Thymus (tissue), 11 donors: ENCODE results near the gene CRPPA. TPM values are rescaled to one million over a fixed set of nuclear protein-coding genes. Genes with fewer than 3 reads are reported as not detected.

Source experiments
- DNase-seq, 9 donors: peaks; one replicate each; pipeline ENCODE4 v3.0.0-alpha.2; 2013; ENCODE audit warnings: low spot score in 9 of 9, low read depth in 6 of 9, missing footprints in 1 of 9
- H3K27ac ChIP-seq, 2 donors: one replicate each; pipeline ENCODE4 v1.5.1; 2013; ENCODE audit warnings: control low read depth in 1 of 2, low read depth in 1 of 2, low read length in 1 of 2, mild to moderate bottlenecking in 1 of 2, moderate library complexity in 1 of 2
- H3K27me3 ChIP-seq, 2 donors: one replicate each; pipeline ENCODE4 v1.5.1; 2013; ENCODE audit warnings: low read length in 1 of 2; ENCODE audit not compliant: control insufficient read depth in 2 of 2, insufficient read depth in 1 of 2
- H3K36me3 ChIP-seq, 2 donors: one replicate each; pipeline ENCODE4 v1.5.1; 2013; ENCODE audit warnings: low read length in 1 of 2, mild to moderate bottlenecking in 1 of 2, moderate library complexity in 1 of 2; ENCODE audit not compliant: control insufficient read depth in 2 of 2, insufficient read depth in 2 of 2
- H3K4me1 ChIP-seq, 2 donors: one replicate each; pipeline ENCODE4 v1.5.1; 2013; ENCODE audit warnings: low read length in 2 of 2; ENCODE audit not compliant: control insufficient read depth in 2 of 2, insufficient read depth in 2 of 2
- H3K4me3 ChIP-seq, 2 donors: one replicate each; pipeline ENCODE4 v1.5.1; 2013; ENCODE audit warnings: low read length in 2 of 2, control low read depth in 1 of 2, mild to moderate bottlenecking in 1 of 2
- H3K9me3 ChIP-seq, 2 donors: one replicate each; pipeline ENCODE4 v1.5.1; 2013; ENCODE audit warnings: low read length in 1 of 2, mild to moderate bottlenecking in 1 of 2; ENCODE audit not compliant: control insufficient read depth in 2 of 2, insufficient read depth in 1 of 2
- WGBS: extraction: QIAGEN DNeasy Blood & Tissue Kit; methylation state at CpG from one replicate; pipeline ENCODE4 v1.1.7; 2013; 5-methylcytosine and 5-hydroxymethylcytosine counted together
- polyA plus RNA-seq: library from polyadenylated mRNA; stranded (reverse); fragments of 200-250 nt; gene quantifications from one replicate; pipeline ENCODE4 v1.2.3, GENCODE V29; 2013
- total RNA-seq: library from RNA; stranded (reverse); fragments of 120-200 nt; gene quantifications from one replicate; pipeline ENCODE4 v1.2.4, GENCODE V29; 2013
- donor health status: healthy.

The CRPPA gene
- total and polyA plus RNA-seq, 2 donors, result 0.32 to 1.4 TPM

- H3K4me3 ChIP-seq, result no peak overlapping the region
- WGBS, result 45% methylated on average over 1 of the region's 1 CpG
- no peaks in the 10 kb centered on the region for H3K9me3 ChIP-seq
- no peaks in the 10 kb centered on the region for H3K36me3 ChIP-seq
- H3K4me1 ChIP-seq, result peaks cover 8 to 14% of the 10 kb centered on the region in 2 donors
- no peak overlapping the region for H3K27ac ChIP-seq
- no peaks in the 10 kb centered on the region for H3K27me3 ChIP-seq
- DNase-seq, result no peak
Measured at GRCh38 chr7:16417906-16418305, 3.4 kb downstream of the CRPPA start.

GRCh38 chr7:16416289-16417282, 4.8 kb downstream of the CRPPA start:
- Histone ChIP-seq H3K9me3 (no peaks in the 10 kb centered on the region), H3K27ac (no peak overlapping the region), H3K27me3 (no peaks in the 10 kb centered on the region), H3K4me1 (peaks cover 6 to 9% of the 10 kb centered on the region in 2 donors), H3K36me3 (no peaks in the 10 kb centered on the region), H3K4me3 (no peak overlapping the region)
- no peak for DNase-seq
- WGBS, result 77% methylated on average over 7 of the region's 7 CpGs

GRCh38 chr7:16412274-16413254, 8.8 kb downstream of the CRPPA start:
- H3K27ac ChIP-seq, result no peak overlapping the region
- H3K27me3 ChIP-seq, result no peaks in the 10 kb centered on the region
- 89% methylated on average over 8 of the region's 8 CpGs for WGBS
- DNase-seq, result no peak
- no peaks in the 10 kb centered on the region for H3K4me1 ChIP-seq
- no peaks in the 10 kb centered on the region for H3K36me3 ChIP-seq
- no peak overlapping the region for H3K4me3 ChIP-seq
- no peaks in the 10 kb centered on the region for H3K9me3 ChIP-seq

- no peak for DNase-seq
- H3K27ac ChIP-seq, result no peak overlapping the region
- no peaks in the 10 kb centered on the region for H3K36me3 ChIP-seq
- H3K27me3 ChIP-seq, result no peaks in the 10 kb centered on the region
- H3K9me3 ChIP-seq, result no peaks in the 10 kb centered on the region
- 98% methylated on average over 2 of the region's 2 CpGs for WGBS
- H3K4me3 ChIP-seq, result no peak overlapping the region
- no peaks in the 10 kb centered on the region for H3K4me1 ChIP-seq
Measured at GRCh38 chr7:16411391-16411790, 9.9 kb downstream of the CRPPA start.

- no peak overlapping the region for H3K27ac ChIP-seq
- no peak overlapping the region for H3K4me3 ChIP-seq
- H3K36me3 ChIP-seq, result no peaks in the 10 kb centered on the region
- no peaks in the 10 kb centered on the region for H3K27me3 ChIP-seq
- no peak for DNase-seq
- no peaks in the 10 kb centered on the region for H3K9me3 ChIP-seq
- H3K4me1 ChIP-seq, result no peaks in the 10 kb centered on the region
Measured at GRCh38 chr7:16409777-16410176, 11.6 kb downstream of the CRPPA start.

- WGBS, result 97% methylated on average over 1 of the region's 1 CpG
- DNase-seq, result no peak
- H3K4me1 ChIP-seq, result no peaks in the 10 kb centered on the region
- H3K4me3 ChIP-seq, result no peak overlapping the region
- peaks cover 0 to 6% of the 10 kb centered on the region in 2 donors for H3K9me3 ChIP-seq
- no peaks in the 10 kb centered on the region for H3K36me3 ChIP-seq
- no peak overlapping the region for H3K27ac ChIP-seq
- H3K27me3 ChIP-seq, result no peaks in the 10 kb centered on the region
Measured at GRCh38 chr7:16404636-16405035, 16.7 kb downstream of the CRPPA start.

- Histone ChIP-seq H3K27ac (no peak overlapping the region), H3K9me3 (peaks cover 1 to 18% of the 10 kb centered on the region in 2 donors), H3K4me1 (no peaks in the 10 kb centered on the region), H3K27me3 (no peaks in the 10 kb centered on the region), H3K4me3 (no peak overlapping the region), H3K36me3 (no peaks in the 10 kb centered on the region)
- WGBS, result 99% methylated on average over 1 of the region's 1 CpG
- DNase-seq, result no peak
Measured at GRCh38 chr7:16403475-16403874, 17.9 kb downstream of the CRPPA start.

- DNase-seq, result no peak
- Histone ChIP-seq H3K27ac (no peak overlapping the region), H3K27me3 (no peaks in the 10 kb centered on the region), H3K4me3 (no peak overlapping the region), H3K9me3 (peaks cover 1 to 23% of the 10 kb centered on the region in 2 donors), H3K36me3 (no peaks in the 10 kb centered on the region), H3K4me1 (no peaks in the 10 kb centered on the region)
- 97% methylated on average over 1 of the region's 1 CpG for WGBS
Measured at GRCh38 chr7:16402940-16403339, 18.4 kb downstream of the CRPPA start.

GRCh38 chr7:16402091-16402490, 19.2 kb downstream of the CRPPA start:
- DNase-seq, result no peak
- H3K36me3 ChIP-seq, result no peaks in the 10 kb centered on the region
- no peaks in the 10 kb centered on the region for H3K4me1 ChIP-seq
- no peak overlapping the region for H3K27ac ChIP-seq
- H3K4me3 ChIP-seq, result no peak overlapping the region
- H3K9me3 ChIP-seq, result peaks cover 1 to 32% of the 10 kb centered on the region in 2 donors
- no peaks in the 10 kb centered on the region for H3K27me3 ChIP-seq
